Measurements from ENCODE around the gene ABRACL.
"Not testable (repeated sequence)": the region's sequence is repeated elsewhere in the genome, so short reads cannot be mapped to it uniquely, and the experiment has no call there.

ABRACL gene

DNA sequence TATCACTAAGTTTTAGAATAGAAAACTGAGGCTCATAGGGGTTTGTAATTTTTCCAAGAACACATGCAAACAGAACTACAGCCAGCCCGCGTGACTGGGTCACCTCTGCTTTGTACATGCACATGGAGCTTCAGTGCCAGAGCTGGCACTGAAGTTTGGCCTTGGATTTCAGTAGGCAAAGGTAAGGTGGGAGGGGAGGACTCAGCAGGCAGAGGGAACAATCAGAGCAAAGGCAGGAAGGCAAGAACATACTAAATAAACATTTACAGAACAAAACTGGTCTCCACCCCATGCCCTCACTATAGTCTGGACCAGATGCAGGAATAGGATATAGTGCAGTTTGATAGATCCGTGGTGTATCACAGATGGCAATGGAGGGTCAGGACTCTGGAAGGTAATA lies 13.6 kb upstream of the ABRACL start:
- H3K9me3 ChIP-seq (replicated peaks; ENCODE audit: low read length), result no peaks in the 10 kb centered on the region
- no peak overlapping the region for H3K9ac ChIP-seq (ENCODE audit: low read depth, low read length)
- no peaks in the 10 kb centered on the region for H3K4me1 ChIP-seq (ENCODE audit: control insufficient read depth, insufficient read depth, low read length)
- no peaks in the 10 kb centered on the region for H3K27me3 ChIP-seq (ENCODE audit: control insufficient read depth, insufficient read depth, low read length)
- no peaks in the 10 kb centered on the region for H3K36me3 ChIP-seq (ENCODE audit: insufficient read depth, low read length)
- H3K4me2 ChIP-seq (ENCODE audit: low read length), result no peak overlapping the region
- no peak overlapping the region for H3K4me3 ChIP-seq (ENCODE audit: low read length)

DNA sequence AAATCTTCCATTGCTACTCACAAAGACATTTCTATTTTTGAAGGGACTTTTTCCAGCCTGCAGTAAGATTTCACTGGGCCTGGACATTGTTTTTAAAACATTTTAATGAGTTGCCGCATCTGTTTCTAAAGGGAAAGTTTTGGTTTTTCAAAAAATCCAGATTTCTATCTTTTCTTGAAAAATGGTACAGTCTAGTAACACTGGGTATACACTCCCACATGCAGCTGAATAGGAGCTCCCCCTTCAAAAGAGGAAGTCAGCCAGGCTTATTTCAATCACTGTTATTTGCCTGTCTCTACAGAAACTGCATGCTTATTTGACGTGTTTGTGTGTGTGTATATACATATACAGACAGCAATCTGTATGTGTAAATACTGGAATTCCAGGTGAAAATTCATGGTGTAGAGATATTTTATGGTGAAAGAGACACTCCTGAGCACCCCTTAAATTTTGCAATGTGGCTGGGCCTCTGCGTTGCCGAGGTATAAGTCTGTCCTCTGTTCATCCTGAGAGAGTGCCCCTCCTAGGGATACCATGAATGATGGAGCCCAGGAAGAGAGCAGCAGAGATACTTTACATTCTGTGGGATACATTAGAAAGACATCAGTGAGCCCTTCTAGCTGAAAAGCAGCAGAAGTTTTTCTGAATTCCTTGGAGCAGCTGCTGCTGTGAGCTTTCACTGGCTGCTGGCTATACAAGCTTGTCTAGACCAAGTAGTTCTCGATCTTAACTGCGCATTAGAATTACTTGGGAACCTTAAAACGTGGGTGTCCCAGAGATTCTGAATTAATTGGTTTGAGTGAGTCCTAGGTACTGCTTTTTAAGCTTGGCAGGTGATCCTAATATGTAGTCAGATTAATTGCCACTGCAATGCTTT lies 12.0 kb upstream of the ABRACL start:
- H3K36me3 ChIP-seq (ENCODE audit: insufficient read depth, low read length), result no peaks in the 10 kb centered on the region
- no peaks in the 10 kb centered on the region for H3K4me1 ChIP-seq (ENCODE audit: control insufficient read depth, insufficient read depth, low read length)
- no peak overlapping the region for H3K4me3 ChIP-seq (ENCODE audit: low read length)

GRCh38 chr6:139017227-139017626 lies 11.3 kb upstream of the ABRACL start:
- Histone ChIP-seq H3K36me3 (ENCODE audit: insufficient read depth, low read length) (no peaks in the 10 kb centered on the region), H3K27me3 (ENCODE audit: control insufficient read depth, insufficient read depth, low read length) (no peaks in the 10 kb centered on the region), H3K9me3 (replicated peaks; ENCODE audit: low read length) (no peaks in the 10 kb centered on the region), H3K4me2 (ENCODE audit: low read length) (no peak overlapping the region), H3K4me1 (ENCODE audit: control insufficient read depth, insufficient read depth, low read length) (no peaks in the 10 kb centered on the region), H3K9ac (ENCODE audit: low read depth, low read length) (no peak overlapping the region), H3K4me3 (ENCODE audit: low read length) (no peak overlapping the region)

More for the DNA sequence above, 12.0 kb upstream of the ABRACL start:
- Histone ChIP-seq H3K9me3 (replicated peaks; ENCODE audit: low read length) (no peaks in the 10 kb centered on the region), H3K9ac (ENCODE audit: low read depth, low read length) (no peak overlapping the region), H3K4me2 (ENCODE audit: low read length) (no peak overlapping the region), H3K27me3 (ENCODE audit: control insufficient read depth, insufficient read depth, low read length) (no peaks in the 10 kb centered on the region)

- Histone ChIP-seq H3K9me3 (replicated peaks; ENCODE audit: low read length) (no peaks in the 10 kb centered on the region), H3K4me2 (ENCODE audit: low read length) (no peak overlapping the region), H3K4me1 (ENCODE audit: control insufficient read depth, insufficient read depth, low read length) (no peaks in the 10 kb centered on the region), H3K9ac (ENCODE audit: low read depth, low read length) (no peak overlapping the region), H3K36me3 (ENCODE audit: insufficient read depth, low read length) (no peaks in the 10 kb centered on the region), H3K4me3 (ENCODE audit: low read length) (no peak overlapping the region), H3K27me3 (ENCODE audit: control insufficient read depth, insufficient read depth, low read length) (no peaks in the 10 kb centered on the region)
Measured at GRCh38 chr6:139019722-139020121, 8.8 kb upstream of the ABRACL start.

DNA sequence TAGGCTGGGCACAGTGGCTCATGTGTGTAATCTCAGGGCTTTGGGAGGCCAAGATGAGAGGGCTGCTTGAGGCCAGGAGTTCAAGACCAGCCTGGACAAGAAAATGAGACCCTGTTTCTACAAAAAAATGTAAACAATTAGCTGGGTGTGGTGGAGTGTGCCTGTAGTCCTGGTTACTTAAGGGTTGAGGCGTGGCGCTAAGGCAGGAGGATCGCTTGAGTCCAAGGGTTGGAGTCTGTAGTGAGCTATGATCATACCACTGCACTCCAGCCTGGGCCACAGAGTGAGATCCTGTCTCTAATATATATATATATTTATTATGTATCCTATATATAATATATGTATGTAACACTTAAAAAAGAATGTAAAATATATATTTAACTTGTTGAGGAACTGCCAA lies 7.9 kb upstream of the ABRACL start:
- Histone ChIP-seq H3K36me3 (ENCODE audit: insufficient read depth, low read length) (no peaks in the 10 kb centered on the region), H3K9me3 (replicated peaks; ENCODE audit: low read length) (no peaks in the 10 kb centered on the region), H3K27me3 (ENCODE audit: control insufficient read depth, insufficient read depth, low read length) (no peaks in the 10 kb centered on the region), H3K9ac (ENCODE audit: low read depth, low read length) (no peak overlapping the region), H3K4me3 (ENCODE audit: low read length) (no peak overlapping the region), H3K4me1 (ENCODE audit: control insufficient read depth, insufficient read depth, low read length) (no peaks in the 10 kb centered on the region), H3K4me2 (ENCODE audit: low read length) (no peak overlapping the region)

DNA sequence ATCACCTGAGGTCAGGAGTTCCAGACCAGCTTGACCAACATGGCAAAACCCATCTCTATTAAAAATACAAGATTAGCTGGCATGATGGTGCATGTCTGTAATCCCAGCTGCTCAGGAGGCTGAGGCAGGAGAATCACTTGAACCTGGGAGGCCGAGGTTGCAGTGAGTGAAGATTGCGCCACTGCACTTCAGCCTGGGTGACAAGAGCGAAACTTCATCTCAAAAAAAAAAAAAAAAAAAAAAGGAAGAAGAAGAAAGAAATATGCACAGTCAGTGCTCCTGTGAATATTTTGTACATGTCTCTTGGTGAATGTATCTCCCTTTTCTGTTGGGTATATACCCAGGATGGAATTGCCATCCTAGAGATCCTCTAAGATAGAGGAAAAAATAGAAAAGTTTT lies 3.1 kb upstream of the ABRACL start:
- H3K27me3 ChIP-seq (ENCODE audit: control insufficient read depth, insufficient read depth, low read length); H3K4me3 ChIP-seq (ENCODE audit: low read length); H3K36me3 ChIP-seq (ENCODE audit: insufficient read depth, low read length); H3K9ac ChIP-seq (ENCODE audit: low read depth, low read length); H3K4me2 ChIP-seq (ENCODE audit: low read length); H3K9me3 ChIP-seq (replicated peaks; ENCODE audit: low read length): not testable (repeated sequence)
- peaks cover 13% of the 10 kb centered on the region for H3K4me1 ChIP-seq (ENCODE audit: control insufficient read depth, insufficient read depth, low read length)

GRCh38 chr6:139027620-139028182 lies 844 bp upstream of the ABRACL start:
- no peaks in the 10 kb centered on the region for H3K36me3 ChIP-seq (ENCODE audit: insufficient read depth, low read length)
- no peaks in the 10 kb centered on the region for H3K9me3 ChIP-seq (replicated peaks; ENCODE audit: low read length)
- H3K4me2 ChIP-seq (ENCODE audit: low read length), result peak overlapping the region; percentile 94
- H3K9ac ChIP-seq (ENCODE audit: low read depth, low read length), result peak overlapping the region; percentile 85
- H3K4me1 ChIP-seq (ENCODE audit: control insufficient read depth, insufficient read depth, low read length), result peaks cover 13% of the 10 kb centered on the region
- peak overlapping the region; percentile 85 for H3K4me3 ChIP-seq (ENCODE audit: low read length)
- H3K27me3 ChIP-seq (ENCODE audit: control insufficient read depth, insufficient read depth, low read length), result no peaks in the 10 kb centered on the region

- no peaks in the 10 kb centered on the region for H3K9me3 ChIP-seq (replicated peaks; ENCODE audit: low read length)
- no peaks in the 10 kb centered on the region for H3K36me3 ChIP-seq (ENCODE audit: insufficient read depth, low read length)
- H3K4me3 ChIP-seq (ENCODE audit: low read length), result peak overlapping the region; percentile 85
- H3K4me2 ChIP-seq (ENCODE audit: low read length), result peak overlapping the region; percentile 94
- peak overlapping the region; percentile 85 for H3K9ac ChIP-seq (ENCODE audit: low read depth, low read length)
- peaks cover 13% of the 10 kb centered on the region for H3K4me1 ChIP-seq (ENCODE audit: control insufficient read depth, insufficient read depth, low read length)
- H3K27me3 ChIP-seq (ENCODE audit: control insufficient read depth, insufficient read depth, low read length), result no peaks in the 10 kb centered on the region
Measured at GRCh38 chr6:139028215-139028657, 309 bp upstream of the ABRACL start.

DNA sequence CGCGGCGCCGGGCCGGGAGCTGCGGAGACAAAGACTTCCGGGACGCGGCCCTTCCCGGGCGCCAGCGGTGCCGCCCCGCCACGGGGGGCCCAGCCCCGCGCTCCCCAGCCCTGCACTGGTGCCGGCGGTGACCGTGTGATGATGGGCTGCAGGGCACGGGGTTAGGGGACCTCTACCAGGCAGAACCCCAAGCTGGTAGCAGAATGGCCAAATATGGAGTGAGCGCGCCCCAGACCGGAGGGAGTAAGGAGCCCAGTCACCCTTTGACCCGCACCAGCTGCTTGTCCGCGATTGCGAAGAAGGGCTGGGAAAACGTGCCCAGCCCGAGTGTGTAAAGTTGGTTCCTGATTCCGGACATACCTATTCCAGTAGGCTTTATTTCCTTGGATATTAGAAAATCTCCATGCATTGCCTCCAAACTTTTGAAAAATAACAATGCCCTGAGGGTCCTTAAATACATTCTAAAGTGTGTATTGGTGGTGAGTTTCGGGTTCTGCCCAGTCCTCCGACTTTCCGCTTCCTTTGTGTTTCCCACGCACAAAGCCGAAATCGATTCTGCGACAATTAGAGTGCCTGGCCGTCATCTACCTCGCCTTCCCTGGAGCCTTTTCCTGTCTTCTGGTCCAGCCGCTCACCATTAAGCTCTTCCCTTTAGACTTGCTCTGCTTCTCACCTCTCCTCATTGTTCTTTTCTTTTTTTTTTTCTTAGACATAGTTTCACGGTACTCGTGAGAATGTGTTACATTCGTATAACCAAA lies 1.1 kb downstream of the ABRACL start:
- peak overlapping the region; percentile 85 for H3K9ac ChIP-seq (ENCODE audit: low read depth, low read length)

DNA sequence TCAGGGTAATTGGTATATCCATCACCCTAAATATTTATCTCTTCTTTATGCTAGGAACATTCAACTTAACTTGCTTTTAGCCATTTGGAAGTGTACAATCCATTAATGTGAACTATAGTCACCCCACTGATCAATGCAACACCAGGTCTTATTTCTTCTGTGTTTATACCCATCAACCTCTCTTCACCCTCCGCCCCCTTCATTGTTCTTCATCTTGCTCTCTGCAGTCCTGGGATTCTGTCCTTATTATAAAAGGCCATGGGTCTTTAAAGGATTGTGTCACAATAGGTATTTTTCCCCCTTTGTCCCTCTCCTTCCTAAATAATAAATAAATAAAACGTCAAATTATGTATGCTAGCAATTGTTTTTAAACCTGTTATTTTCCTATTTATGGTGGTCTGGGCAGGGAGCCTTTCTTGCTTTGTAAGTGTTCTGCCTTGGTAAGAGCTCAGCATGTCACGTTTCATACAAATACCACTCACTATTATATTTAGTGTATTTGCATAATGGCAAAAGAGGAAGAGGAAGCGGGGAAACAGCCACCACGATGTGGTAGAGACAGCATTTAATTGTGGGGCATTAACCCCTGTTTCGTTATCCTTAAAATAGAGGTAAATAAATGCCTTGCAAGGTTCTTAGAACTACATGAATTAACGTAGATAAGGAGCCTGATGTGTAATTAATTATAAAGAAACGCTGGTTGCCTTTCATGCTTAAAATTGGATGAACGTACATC lies 1.9 kb downstream of the ABRACL start:
- H3K9ac ChIP-seq (ENCODE audit: low read depth, low read length), result peak overlapping the region; percentile 85
- no peaks in the 10 kb centered on the region for H3K9me3 ChIP-seq (replicated peaks; ENCODE audit: low read length)
- H3K4me1 ChIP-seq (ENCODE audit: control insufficient read depth, insufficient read depth, low read length), result peaks cover 13% of the 10 kb centered on the region
- peaks cover 12% of the 10 kb centered on the region for H3K36me3 ChIP-seq (ENCODE audit: insufficient read depth, low read length)
- peak overlapping the region; percentile 85 for H3K4me3 ChIP-seq (ENCODE audit: low read length)
- peak overlapping the region; percentile 94 for H3K4me2 ChIP-seq (ENCODE audit: low read length)
- no peaks in the 10 kb centered on the region for H3K27me3 ChIP-seq (ENCODE audit: control insufficient read depth, insufficient read depth, low read length)

More for the DNA sequence above, 1.1 kb downstream of the ABRACL start:
- no peaks in the 10 kb centered on the region for H3K27me3 ChIP-seq (ENCODE audit: control insufficient read depth, insufficient read depth, low read length)
- peak overlapping the region; percentile 85 for H3K4me3 ChIP-seq (ENCODE audit: low read length)
- peak overlapping the region; percentile 94 for H3K4me2 ChIP-seq (ENCODE audit: low read length)
- H3K36me3 ChIP-seq (ENCODE audit: insufficient read depth, low read length), result peaks cover 5% of the 10 kb centered on the region
- H3K9me3 ChIP-seq (replicated peaks; ENCODE audit: low read length), result no peaks in the 10 kb centered on the region
- H3K4me1 ChIP-seq (ENCODE audit: control insufficient read depth, insufficient read depth, low read length), result peaks cover 13% of the 10 kb centered on the region

DNA sequence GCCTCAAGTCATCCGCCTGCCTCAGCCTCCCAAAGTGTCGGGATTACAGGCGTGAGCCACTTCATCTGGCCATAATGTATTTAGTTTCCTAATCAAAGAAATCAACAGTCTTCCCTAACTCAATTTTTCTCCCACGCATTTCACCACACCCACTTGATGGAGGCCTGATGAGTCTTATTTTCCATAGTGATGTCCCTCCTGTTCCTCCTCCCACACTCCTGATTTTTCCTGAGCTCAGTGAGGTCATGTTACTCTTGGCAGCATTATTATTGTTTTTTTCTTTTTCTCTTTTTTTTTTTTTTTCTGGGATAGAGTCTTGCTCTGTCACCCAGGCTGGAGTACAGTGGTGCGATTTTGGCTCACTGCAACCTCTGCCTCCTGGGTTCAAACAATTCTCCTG lies 8.9 kb downstream of the ABRACL start:
- H3K4me1 ChIP-seq (ENCODE audit: control insufficient read depth, insufficient read depth, low read length), result peaks cover 5% of the 10 kb centered on the region
- no peak overlapping the region for H3K4me3 ChIP-seq (ENCODE audit: low read length)
- H3K9ac ChIP-seq (ENCODE audit: low read depth, low read length), result no peak overlapping the region
- H3K4me2 ChIP-seq (ENCODE audit: low read length), result no peak overlapping the region
- no peaks in the 10 kb centered on the region for H3K27me3 ChIP-seq (ENCODE audit: control insufficient read depth, insufficient read depth, low read length)
- H3K36me3 ChIP-seq (ENCODE audit: insufficient read depth, low read length), result peaks cover 17% of the 10 kb centered on the region
- H3K9me3 ChIP-seq (replicated peaks; ENCODE audit: low read length), result no peaks in the 10 kb centered on the region
